Thyroid gland (tissue), 4 donors: ENCODE measurements around the gene GPR63.

ENCODE experiments used
- POLR2A ChIP-seq, 2 donors: fragments of 450-650 bp; IDR thresholded peaks; one replicate each; pipeline ENCODE4 v1.6.1; 2017; ENCODE audit warnings: antibody characterized with exemption in 2 of 2, mild to moderate bottlenecking in 2 of 2, moderate library complexity in 1 of 2
- TF ChIP-seq, protein P1 (sequence below), 6 experiments: fragments of 200-600 bp in 3 of 6; fragments of 450-650 bp in 3 of 6; sonication (generic) in 3 of 6; IDR thresholded peaks; one replicate each; pipeline ENCODE4 v1.5.1; 2016 to 2019; ENCODE audit warnings: antibody characterized with exemption in 6 of 6, mild to moderate bottlenecking in 2 of 6, inconsistent platforms in 1 of 6, moderate library complexity in 1 of 6

DNA sequence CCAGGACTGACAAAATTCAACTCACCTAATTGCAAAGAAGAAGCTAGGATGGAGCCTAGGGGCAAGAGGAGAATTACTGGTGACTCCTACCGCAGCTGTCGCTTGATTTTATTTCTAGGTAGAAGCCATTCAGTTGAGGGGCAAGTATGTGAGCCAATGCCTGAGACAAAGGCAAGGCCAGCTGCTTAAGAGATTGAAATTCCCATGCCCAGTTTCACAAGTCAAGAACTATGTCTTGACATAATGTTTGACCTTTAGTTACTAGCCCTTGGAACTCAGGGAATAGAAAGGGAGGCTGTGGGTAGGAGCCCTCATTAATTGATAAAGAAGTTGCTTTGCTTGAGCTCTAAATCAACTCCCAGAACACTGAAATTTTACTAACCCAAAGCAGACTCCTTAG is 54.0 kb downstream of the GPR63 start:
- TF ChIP-seq, protein P1, sequence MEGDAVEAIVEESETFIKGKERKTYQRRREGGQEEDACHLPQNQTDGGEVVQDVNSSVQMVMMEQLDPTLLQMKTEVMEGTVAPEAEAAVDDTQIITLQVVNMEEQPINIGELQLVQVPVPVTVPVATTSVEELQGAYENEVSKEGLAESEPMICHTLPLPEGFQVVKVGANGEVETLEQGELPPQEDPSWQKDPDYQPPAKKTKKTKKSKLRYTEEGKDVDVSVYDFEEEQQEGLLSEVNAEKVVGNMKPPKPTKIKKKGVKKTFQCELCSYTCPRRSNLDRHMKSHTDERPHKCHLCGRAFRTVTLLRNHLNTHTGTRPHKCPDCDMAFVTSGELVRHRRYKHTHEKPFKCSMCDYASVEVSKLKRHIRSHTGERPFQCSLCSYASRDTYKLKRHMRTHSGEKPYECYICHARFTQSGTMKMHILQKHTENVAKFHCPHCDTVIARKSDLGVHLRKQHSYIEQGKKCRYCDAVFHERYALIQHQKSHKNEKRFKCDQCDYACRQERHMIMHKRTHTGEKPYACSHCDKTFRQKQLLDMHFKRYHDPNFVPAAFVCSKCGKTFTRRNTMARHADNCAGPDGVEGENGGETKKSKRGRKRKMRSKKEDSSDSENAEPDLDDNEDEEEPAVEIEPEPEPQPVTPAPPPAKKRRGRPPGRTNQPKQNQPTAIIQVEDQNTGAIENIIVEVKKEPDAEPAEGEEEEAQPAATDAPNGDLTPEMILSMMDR (IDR thresholded peaks at IDR 0.05), result no peak
- TF ChIP-seq POLR2A (IDR thresholded peaks at IDR 0.05), result no peak
